ENCODE measurements around the gene APH1B.

GRCh38 chr15:63347074-63347857 is 69.9 kb downstream of the APH1B start:
- TF ChIP-seq ZBTB11 (CRISPR knock-in tag; IDR thresholded peaks at IDR 0.05) (no peak), TFAP4 (CRISPR knock-in tag; IDR thresholded peaks at IDR 0.05; ENCODE audit: borderline replicate concordance) (no peak), CEBPB (tag; IDR thresholded peaks at IDR 0.05) (no peak), MTF1 (CRISPR knock-in tag; IDR thresholded peaks at IDR 0.05; ENCODE audit: borderline replicate concordance) (no peak), CTCF (IDR thresholded peaks at IDR 0.05 in 2 of 3, conservative IDR thresholded peaks at IDR 0.05 in 1 of 3; ENCODE audit: insufficient read depth in 2 of 3, low read depth in 1 of 3, low read length in 3 of 3) (no peak), HEY1 (CRISPR knock-in tag; IDR thresholded peaks at IDR 0.05; ENCODE audit: borderline replicate concordance) (no peak), SIN3A (IDR thresholded peaks at IDR 0.05; ENCODE audit: borderline replicate concordance in 2 of 2, control insufficient read depth in 1 of 2, low read depth in 2 of 2, low read length in 2 of 2) (no peak), POLR2A (conservative IDR thresholded peaks at IDR 0.05) (no peak), MAX (CRISPR knock-in tag; IDR thresholded peaks at IDR 0.05) (no peak), MAFK (IDR thresholded peaks at IDR 0.05; ENCODE audit: low read length) (no peak), YY1 (IDR thresholded peaks at IDR 0.05; ENCODE audit: borderline replicate concordance in 1 of 3, control insufficient read depth in 1 of 3, extremely low read depth in 1 of 3, insufficient read depth in 3 of 3, insufficient read length in 1 of 3, insufficient replicate concordance in 2 of 3, low read depth in 1 of 3, low read length in 2 of 3) (no peak), SPI1 (IDR thresholded peaks at IDR 0.05; ENCODE audit: borderline replicate concordance, low read depth, low read length) (no peak), FOS (IDR thresholded peaks at IDR 0.05; ENCODE audit: extremely low read depth, insufficient read length) (no peak), RBBP5 (IDR thresholded peaks at IDR 0.05; ENCODE audit: borderline replicate concordance, insufficient read depth, low read length, poor library complexity, severe bottlenecking) (no peak)
